ENCODE data around the gene SEC23B.

GRCh38 chr20:18571009-18571408 lies 63.3 kb downstream of the SEC23B start:
- TF ChIP-seq POLR2A (IDR thresholded peaks at IDR 0.05) (no peak), CTCF (IDR thresholded peaks at IDR 0.05) (no peak)

Data from right lobe of liver (tissue), 4 donors.